ENCODE measurements around the gene FGFRL1. TPM values are rescaled to one million over a fixed set of nuclear protein-coding genes. Genes with fewer than 3 reads are reported as not detected.

FGFRL1 gene
- total RNA-seq, 1 experiment from 2014 or later = 26.1 TPM

- Histone ChIP-seq H3K79me1 (ENCODE audit: insufficient read depth, low read depth, low read length, poor library complexity, severe bottlenecking) (no peaks in the 10 kb centered on the region), H3K9me3 (ENCODE audit: control insufficient read depth, low read depth, low read length) (no peaks in the 10 kb centered on the region), H3K23me2 (ENCODE audit: insufficient read length, low read depth, low read length, poor library complexity, severe bottlenecking) (no peaks in the 10 kb centered on the region), H2BK15ac (ENCODE audit: low read depth, low read length) (no peak overlapping the region), H2BK5ac (ENCODE audit: insufficient read length, low read length) (no peak overlapping the region), H4K91ac (ENCODE audit: insufficient read length, low read depth, low read length) (no peak overlapping the region), H4K20me1 (ENCODE audit: control insufficient read depth, insufficient read depth, insufficient read length) (no peaks in the 10 kb centered on the region), H3K27ac (ENCODE audit: insufficient read length, low read depth, low read length) (no peak overlapping the region), H3K18ac (ENCODE audit: insufficient read length, low read depth, low read length) (no peak overlapping the region), H3K79me2 (ENCODE audit: insufficient read depth, low read length) (no peaks in the 10 kb centered on the region), H3K56ac (ENCODE audit: insufficient read length, low read depth, low read length) (no peak overlapping the region), H2BK20ac (ENCODE audit: low read depth, low read length, poor library complexity, severe bottlenecking) (no peak overlapping the region), H2AFZ (ENCODE audit: low read length) (no peak overlapping the region), H4K5ac (ENCODE audit: insufficient read length, low read depth, low read length) (no peak overlapping the region), H3T11ph (ENCODE audit: low read length) (no peak overlapping the region), H3K27me3 (ENCODE audit: insufficient read depth, low read length) (no peaks in the 10 kb centered on the region; the same call in 1 of the 2 replicates), H3K4me2 (ENCODE audit: insufficient read depth, insufficient read length, low read length) (no peak overlapping the region), H3K23ac (ENCODE audit: insufficient read length, low read depth, low read length) (no peak overlapping the region), H3K14ac (ENCODE audit: insufficient read depth, low read length) (no peak overlapping the region; the same call in 1 of the 2 replicates), H2AK5ac (ENCODE audit: insufficient read length, low read length) (no peak overlapping the region), H4K8ac (replicated peaks; ENCODE audit: insufficient read length, low read depth, low read length) (no peak overlapping the region), H2BK120ac (ENCODE audit: low read depth, low read length, poor library complexity, severe bottlenecking) (no peak overlapping the region), H2BK12ac (ENCODE audit: insufficient read length, low read depth, low read length) (no peak overlapping the region), H3K4me1 (ENCODE audit: insufficient read depth, low read length) (no peaks in the 10 kb centered on the region; the same call in 1 of the 2 replicates), H3K9ac (ENCODE audit: extremely low read depth, insufficient read length, low read length) (no peak overlapping the region), H3K4ac (ENCODE audit: low read depth, low read length) (no peak overlapping the region)
- Mint-ChIP-seq H3K36me3 (ENCODE audit: insufficient read depth in 1 of 3, low read depth in 3 of 3) (peaks cover 0 to 4% (median 0%) of the 10 kb centered on the region in 3 experiments; a peak in 2 of 7 replicates), H3K27me3 (ENCODE audit: low read depth) (no peaks in the 10 kb centered on the region; the same call in 1 of the 2 replicates), H3K27ac (no peak overlapping the region), H3K4me1 (peaks cover 4 to 13% of the 10 kb centered on the region in 2 experiments; a peak in 3 of 4 replicates), H3K9me3 (no peaks in the 10 kb centered on the region), H3K4me3 (no peak overlapping the region)
- no peak for TF ChIP-seq CTCF (conservative IDR thresholded peaks at IDR 0.05)
- DNase-seq = no peak
- WGBS (ENCODE audit: extremely low coverage, insufficient read length, low lambda C conversion rate) = no CpG with 5 or more reads among the region's 15 CpGs
Measured at GRCh38 chr4:1017706-1018105, 6.3 kb downstream of the FGFRL1 start.

Measured in H9 (cell line).